ENCODE measurements around the gene PTPRM.

DNA sequence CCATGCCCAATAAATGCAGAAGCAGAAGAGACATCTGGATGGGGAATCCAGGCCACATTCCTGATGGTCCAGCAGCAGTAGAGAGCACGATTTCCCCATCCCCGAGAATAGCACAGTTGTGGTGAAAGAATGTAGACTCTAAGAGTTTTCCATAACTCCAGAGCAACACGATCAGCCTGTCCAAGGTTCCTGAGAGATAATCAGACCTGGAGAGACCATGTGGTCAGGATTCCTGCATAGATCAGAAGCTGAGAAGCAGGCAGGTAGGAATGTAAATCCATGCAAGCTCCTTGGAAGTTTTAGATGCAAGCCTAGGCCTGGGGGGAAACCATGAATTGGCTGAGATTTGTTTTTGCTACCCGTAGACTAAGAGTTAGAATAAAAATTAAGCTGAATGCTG, 34.2 kb upstream of the PTPRM start:
- TF ChIP-seq EZH2 (IDR thresholded peaks at IDR 0.05; ENCODE audit: insufficient read depth, poor library complexity, severe bottlenecking) (no peak), EZH2phosphoT487 (IDR thresholded peaks at IDR 0.05; ENCODE audit: insufficient read depth, low read depth) (no peak)
